GM21737 (cell line): ENCODE measurements around the gene ATP6V0A4.
A peak's percentile ranks its signal among the peaks of the same experiment; 100 is the strongest.
"Not testable (repeated sequence)": the region's sequence is repeated elsewhere in the genome, so short reads cannot be mapped to it uniquely, and the experiment has no call there.

Experiments used
- ATAC-seq: cut with Tn5 transposase; IDR thresholded peaks from one replicate; pipeline ENCODE4 v1.9.1; 2021; ENCODE audit warnings: mild to moderate bottlenecking, moderate library complexity; ENCODE audit not compliant: unreplicated experiment

The ATP6V0A4 gene

DNA sequence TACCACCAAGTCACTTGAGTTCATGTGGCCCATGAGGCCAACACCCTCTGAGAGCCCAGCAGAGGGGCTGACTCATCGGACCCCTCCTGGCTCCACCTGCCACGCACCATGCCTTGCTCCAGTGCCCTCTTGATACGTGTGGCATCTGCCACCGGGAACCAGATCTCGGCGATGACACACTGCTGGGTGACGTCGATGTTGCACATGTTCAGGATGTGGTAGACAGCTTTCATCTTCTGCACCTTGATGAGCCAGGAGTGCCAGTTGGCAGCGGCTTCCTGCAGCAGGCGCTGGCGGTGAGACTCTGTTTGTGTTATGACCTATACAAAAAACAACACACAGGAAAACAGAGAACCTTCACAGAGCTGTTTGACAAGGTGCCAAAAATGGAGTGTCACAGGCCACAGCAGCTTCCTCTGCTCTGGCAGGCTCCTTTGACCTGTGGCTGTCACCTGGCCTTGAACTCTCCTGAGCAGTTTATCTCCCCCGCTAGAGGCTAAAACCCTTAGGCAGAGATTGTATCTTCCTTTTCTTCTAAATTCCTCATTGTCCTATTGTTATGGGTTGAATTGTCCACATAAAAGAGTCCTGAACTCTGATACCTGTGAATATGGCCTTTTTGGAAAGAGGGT, 45.4 kb downstream of the ATP6V0A4 start:
- peak; percentile 86 for ATAC-seq

DNA sequence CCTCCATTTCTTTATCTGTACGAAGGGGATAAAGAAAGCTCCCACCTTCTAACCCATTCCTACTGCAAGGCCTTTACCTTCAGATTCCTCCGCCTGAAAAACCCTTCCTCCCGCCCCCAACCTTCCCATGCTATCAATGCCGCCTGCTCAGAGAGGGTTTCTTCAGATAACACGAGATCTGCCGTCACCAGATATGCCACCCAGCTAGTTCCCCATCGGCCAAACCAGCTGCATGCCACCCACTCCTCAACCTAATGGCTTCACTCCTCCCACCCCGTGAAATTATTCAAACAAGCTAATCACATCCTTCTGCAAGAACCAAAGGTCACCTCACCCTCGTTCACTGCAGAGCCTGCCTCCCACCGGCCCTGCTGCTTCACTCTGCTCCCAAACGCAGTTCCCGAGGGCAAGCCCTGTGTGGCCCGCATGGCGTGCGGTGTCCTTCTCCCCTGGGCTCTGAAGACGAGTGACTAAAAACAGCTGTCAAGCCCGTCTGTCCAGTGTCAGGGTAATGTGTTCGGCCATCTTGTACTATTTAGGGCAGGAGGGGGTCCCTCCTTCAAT, 47.0 kb downstream of the ATP6V0A4 start:
- no peak for ATAC-seq

DNA sequence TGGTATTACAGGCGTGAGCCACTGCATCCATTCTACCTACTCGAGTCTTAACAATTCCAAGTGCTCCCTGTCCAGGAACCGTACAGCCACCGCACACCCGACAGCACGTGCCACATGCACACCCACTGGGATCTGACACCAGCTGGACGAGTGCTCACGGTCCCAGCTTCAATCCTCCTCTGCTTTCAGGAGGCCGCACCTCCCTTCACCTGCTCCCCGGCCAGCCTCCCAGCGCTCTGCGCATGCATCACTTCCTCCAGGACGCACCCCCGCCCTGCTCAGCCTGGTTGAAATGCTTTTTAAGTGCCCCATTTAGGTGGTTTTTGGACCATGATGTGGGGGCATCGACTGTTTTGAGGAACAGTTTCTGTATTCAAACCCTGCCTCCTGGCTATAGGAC, 47.5 kb downstream of the ATP6V0A4 start:
- ATAC-seq = no peak

DNA sequence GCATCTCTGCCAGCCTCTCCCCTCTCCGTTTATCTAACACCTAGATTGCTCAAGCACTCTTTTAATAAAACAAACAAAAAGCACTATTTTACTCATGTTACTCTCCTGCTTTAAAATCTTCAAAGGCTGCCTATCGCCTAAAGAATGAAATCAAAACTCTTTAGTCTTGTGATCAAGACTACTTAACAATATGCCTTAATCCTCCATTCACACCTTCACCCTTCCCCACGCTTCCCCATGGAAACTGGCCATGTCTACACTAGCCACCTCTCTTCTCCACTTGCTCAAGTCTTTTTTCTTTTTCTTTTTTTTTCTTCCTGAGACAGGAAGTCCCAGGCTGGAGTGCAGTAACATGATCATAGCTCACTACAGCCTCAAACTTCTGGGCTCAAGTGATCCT, 48.0 kb downstream of the ATP6V0A4 start:
- no peak for ATAC-seq

DNA sequence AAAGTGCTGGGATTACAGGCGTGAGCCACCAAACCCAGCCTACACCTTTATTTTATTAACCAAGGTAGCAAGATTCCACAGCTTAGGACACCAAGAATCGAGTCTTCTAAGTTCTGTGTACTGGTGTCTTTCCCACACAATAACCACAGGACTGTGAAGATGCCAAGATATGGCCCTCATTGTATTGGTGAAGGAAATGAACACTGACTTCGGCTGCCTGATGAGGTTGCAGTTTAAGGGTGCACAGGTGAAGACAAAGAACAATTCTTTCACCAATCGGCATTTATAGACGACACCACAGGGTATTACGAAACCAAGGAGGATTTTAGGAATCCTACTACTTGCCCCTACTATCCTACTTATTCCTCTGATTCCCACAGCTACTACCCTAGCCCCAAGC, 49.3 kb downstream of the ATP6V0A4 start:
- ATAC-seq = no peak

DNA sequence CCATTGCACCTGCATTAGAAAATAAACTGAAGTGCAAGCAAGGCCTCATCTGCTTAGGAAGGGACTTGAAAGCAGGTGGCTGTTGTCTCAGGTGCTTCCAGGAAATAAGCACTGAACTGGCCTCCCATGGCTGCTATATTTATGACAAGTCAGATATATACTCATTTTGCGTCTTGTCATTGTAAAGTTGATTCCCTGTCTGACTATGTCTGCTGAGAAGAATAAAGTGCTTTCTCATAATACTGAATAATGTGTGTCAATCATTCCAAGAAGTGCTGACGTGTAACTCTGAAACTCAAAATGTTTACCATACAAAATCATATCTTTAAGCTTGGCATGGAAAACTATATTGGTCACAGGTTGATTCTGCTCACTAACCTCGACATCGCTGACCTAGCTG, 51.9 kb downstream of the ATP6V0A4 start:
- no peak for ATAC-seq

DNA sequence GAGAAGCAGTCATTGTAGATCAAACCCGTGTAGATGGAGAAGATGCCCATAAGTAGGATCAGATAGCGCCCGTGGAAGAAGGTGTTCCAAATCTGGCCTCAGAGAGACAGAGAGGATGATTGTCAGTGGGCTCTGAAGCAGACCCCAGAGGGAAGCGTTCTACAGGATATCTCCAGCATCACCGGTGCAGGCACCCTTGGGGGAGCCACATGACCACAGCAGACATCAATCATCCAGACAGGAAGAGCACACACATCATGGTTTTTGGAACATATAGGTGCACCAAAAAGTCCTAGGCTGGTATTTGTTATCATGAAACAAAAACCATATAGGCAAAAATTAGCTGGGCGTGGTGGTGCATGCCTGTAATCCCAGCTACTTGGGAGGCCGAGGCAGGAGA, 52.8 kb downstream of the ATP6V0A4 start:
- no peak for ATAC-seq

DNA sequence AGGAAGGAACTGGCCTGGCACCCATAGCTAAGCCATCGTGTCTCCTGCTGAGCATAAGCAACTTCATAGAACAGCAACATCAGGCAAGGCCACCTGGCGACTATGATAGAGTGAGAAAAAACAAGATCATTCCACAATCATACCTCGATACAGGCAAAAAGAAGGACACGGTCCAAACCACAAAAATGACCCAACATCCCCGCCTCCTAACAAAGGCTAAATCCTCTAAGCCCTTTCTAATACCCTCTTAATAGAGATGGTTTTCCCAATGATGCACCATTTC, 56.6 kb downstream of the ATP6V0A4 start:
- no peak for ATAC-seq

DNA sequence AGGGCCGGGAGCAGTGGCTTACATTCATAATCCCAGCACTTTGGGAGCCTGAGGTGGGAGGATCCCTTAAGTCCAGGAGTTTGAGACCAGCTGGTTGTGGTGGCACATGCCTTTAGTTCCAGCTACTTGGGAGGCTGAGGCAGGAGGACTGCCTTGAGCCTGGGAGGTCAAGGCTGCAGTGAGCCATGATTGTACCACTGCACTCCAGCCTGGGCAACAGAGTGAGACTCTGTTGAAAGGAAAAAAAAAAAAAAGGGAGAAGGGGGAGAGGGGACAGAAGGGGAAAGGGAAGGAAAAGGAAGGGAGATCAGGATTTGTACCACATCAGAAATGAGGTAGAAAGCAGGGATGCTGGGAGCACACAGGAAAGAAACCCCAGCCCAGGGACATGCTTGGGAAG, 58.1 kb downstream of the ATP6V0A4 start:
- ATAC-seq = no peak

DNA sequence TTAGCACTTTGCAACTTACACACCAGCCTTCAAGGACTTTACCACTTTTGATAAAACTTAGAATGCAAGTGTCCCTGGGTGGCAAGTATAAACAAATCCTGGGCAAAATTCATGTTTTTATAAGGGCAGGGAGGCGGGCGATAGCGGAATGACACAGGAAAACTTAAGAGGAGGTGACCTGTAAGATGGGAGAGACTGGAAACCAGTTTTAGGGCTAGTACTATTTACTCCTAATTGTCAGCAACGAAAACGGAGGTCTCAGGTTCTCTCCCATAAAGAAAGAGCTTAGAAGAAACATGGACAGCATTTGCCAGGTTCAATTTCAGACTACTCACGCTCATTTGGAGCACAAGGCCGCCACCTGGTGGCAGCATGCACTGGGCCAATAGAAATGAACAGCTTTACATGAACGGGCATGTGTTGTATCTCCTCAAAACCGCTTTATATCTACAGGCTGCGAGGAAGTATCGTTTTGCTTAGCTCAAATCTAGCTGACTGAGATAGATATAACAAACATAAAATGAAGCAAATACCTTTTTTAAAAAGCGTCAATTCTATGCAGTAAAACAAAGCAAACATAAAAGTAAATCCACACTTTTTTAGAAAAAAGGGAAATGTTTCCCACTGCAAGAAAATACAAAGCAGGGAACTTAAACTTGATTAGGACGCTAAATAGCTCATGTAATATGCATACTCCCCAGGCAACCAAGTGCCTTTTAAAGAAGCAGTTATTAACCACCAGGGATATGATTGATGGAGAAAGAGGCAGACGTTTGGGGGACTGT, 59.3 kb downstream of the ATP6V0A4 start:
- peak; percentile 83 for ATAC-seq

DNA sequence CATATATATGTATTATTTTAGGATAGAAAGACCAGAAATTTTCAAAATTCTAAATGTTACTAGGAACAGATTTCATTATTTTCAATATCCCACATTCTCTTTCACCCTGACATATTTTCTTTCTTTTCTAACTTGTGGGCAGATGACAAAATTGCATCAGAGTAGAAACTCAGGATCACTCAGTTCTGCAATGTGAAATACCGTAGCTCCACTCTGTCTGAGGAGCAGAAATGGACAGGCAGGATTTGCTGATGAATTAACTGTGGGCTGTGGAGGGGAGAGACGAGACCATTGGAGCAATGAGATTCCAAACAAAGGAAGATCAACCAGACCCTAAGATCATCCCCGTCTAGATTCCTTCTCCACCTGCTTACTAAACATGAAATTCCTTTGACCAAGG, 59.9 kb downstream of the ATP6V0A4 start:
- ATAC-seq = no peak

DNA sequence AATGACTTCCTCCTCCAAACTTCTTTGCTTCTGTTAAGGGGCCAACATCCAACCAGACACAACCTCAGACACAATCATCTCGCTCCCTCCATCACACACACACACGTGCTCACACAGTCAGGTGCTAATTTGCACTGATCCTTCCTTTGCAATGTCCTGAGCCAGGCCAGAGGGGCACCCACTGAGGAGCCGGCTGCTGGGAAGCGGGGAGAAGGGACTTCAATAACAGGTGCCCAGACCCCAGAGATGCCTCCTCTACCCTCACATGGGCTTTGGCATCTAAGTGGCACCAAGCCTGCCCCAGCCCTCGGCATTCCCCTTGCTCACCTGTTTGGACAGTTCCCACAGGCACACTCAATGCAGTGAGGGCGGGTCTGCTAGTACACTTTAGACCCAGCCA, 62.6 kb downstream of the ATP6V0A4 start:
- ATAC-seq = no peak

DNA sequence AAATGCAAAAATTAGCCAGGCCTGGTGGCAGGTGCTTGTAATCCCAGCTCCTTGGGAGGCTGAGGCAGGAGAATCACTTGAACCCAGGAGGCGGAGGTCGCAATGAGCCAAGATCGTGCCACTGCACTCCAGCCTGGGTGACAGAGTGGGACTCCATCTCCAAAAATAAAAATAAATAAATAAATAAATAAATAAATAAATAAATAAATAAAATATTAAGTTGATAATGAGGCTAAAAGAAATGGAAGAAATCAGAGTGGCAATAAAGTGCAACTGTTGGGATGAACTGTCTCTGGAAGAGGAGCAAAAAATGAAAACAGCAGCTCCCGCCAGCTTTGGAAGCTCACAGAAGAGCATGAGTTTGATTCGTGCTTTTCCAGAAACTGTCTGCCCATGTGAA, 66.3 kb downstream of the ATP6V0A4 start:
- ATAC-seq = not testable (repeated sequence)

DNA sequence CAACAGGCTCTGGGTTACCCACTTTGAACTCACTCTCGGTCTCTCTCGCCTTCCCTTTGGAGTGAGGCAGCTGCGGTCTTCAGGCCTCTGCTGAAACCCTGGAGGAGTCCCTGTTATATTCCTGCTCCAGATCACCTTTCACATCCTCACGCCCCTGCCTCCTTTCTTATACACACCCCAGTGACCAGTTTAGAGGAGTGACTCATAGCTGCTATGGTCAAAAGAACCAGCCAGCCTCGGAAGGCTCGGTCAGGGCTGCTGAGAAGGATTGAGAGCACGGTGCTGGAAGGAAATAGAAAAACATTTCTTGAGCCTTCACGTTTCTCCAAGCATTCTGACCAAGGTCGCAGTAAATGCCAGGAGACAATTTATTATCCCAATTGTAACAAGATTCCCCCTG, 68.6 kb downstream of the ATP6V0A4 start:
- ATAC-seq = no peak

DNA sequence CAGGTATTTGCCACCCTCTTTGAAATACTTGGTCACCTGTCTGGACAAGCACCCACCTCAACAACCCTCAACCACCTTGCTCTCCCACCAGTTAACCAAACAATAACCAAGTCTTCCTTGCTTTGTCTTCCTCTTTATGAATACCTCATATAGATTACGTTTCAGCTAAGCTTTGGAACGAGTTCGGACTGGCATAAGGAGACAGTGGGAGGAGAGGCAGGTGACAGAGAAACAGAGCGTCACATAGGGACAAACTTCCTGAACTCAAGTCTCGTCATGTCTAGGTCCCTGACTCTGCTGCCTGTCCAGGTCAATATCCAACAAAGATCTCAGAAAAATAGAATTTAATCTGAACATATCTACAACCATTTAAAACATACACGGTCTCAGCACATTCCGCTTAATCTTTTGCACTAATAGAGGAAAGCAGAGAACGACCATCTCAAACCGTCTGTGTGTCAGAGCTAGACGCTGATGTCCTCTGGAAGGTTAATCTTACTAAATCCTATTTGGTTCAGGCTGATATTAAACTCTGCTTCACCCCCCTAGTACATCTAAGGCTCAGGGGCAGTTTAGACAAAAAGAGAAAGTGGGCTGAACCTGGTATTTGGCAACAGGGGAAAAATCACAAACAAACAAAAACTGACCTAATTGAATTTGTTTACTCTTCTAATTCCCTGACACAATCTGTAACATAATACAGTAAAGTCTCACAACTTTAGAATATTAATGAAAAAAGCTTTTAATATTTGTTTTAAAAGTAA, 70.5 kb downstream of the ATP6V0A4 start:
- no peak for ATAC-seq

DNA sequence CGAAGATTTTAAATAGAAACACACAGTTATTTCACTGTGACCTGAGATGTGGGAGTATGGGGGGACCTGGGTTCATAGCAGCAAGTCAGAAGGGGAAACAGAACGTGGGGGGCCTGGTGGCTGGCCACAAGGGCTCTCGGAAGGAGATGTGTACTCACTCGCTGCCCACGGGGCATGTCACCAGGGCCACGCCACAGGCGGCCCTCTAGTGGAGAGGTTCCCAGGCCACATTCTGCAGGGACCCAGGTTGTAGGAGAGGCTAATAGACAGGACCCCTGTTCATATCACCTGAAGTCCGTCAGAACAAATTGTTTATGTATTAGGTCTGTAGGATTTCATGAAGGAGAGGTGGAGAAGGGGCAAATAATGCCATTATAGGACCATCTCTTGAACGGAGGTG, 71.7 kb downstream of the ATP6V0A4 start:
- ATAC-seq = no peak

DNA sequence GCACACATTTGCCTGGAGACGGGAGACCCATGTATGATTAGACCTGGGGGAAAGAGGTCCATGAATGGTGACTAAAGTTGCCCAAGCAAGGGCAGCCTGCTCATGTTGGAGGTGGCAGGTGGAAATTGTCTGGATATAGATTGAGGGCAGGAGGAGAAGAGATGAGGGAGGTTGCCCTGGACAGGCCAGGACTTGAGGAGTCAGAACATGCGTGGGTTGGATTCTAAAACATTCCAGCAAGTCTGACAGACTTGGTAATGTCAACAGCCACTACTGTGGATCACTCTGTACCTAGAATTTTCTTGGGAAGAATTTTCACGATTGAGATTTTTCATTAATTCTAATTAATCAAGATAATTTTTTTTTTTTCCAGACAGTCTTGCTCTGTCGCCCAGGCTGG, 77.7 kb downstream of the ATP6V0A4 start:
- ATAC-seq = no peak

DNA sequence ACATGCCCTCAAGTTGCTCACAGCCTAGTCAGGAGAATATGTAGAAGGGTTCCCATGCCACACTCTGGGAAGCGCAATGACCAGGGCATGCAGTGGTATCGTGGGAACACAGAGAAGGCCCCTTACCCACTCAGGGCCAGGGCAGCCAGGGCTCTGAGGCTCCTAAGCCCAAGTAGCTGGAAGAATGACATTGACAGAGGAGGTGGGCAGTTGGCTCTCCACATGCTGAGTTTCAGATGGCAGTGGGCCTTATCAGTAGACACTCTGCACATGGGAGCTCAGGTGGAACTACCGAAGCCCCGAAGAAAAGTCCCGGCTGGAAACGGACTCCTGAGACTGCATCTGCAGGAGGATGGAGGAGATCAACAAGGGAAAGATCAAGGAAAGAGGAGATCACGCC, 81.1 kb downstream of the ATP6V0A4 start:
- no peak for ATAC-seq

DNA sequence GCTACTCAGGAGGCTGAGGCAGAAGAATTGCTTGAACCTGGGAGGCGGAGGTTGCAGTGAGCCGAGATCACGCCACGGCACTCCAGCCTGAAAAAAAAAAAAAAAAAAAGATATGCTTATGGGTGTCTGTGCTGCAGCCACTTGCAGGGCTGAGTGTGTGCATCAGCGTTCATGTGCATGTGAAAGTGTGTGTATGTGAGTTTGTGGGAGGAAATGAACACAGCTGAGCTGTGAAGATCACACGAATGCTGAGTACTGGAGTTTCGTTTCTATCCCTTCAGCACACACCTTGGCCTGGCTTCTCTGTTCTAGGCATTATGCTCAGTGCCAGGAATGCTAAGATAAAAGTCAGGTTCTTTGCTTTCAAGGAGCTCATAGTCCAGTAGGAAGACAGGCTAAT, 84.8 kb downstream of the ATP6V0A4 start:
- ATAC-seq = no peak

DNA sequence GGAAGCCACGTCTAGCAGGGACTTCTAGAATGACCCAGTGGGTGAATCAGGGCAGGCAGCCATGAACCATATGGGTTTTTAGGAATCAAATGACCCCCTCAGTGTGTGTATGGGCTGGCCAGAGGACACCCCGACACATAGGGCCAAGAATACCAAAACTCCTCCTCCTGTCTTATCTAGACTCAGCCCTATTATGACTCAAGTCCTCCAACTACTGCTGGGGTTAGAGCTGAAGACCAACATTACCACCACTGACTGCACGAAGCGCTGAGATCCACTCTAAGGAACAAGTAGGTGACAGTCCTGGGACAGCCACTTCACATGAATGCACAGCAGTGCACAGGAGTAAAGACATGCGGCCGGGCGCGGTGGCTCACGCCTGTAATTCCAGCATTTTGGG, 85.3 kb downstream of the ATP6V0A4 start:
- ATAC-seq = no peak

DNA sequence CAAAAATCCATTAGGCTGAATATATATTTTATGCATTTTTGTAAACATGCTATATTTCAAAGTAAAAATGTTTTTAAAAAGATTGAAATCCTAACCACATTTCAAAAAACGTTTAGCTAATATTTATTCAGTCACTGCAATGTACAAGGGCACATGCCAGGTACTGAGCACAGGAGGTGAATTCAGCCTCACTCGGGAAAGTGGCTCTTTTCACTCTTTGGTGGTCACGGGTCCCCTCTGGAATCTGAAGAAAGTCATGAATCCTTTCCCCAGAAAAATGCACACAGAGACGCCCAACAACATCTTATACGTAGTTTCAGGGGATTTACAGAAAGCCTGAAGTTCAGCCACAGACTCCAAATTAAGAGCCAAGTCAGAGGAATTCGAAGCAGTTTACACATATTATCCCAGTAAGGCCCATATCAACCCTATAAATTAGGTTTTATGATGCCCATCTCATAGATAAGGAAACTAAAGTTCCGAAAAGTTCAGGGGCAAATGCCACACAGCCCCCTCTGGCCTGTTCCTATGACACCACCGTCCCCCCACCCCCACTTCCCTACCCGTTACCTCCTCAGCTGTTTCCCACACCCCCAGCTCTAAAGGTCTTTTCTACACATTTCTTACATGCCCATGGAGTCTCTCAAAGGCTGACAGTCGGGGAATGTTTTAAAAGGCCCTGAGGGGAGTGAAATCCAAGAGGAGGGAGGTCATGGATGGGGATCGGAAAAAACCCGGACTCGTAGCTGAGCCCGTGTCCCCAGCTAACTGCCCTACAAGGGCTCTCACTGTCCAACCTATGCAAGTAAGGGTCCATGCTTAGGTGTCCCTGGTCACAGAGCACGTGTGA, 87.2 kb downstream of the ATP6V0A4 start:
- no peak for ATAC-seq
